Naive B cell (primary cell): Measurements from ENCODE around the gene FAM117A. TPM values are rescaled to one million over a fixed set of nuclear protein-coding genes. Genes with fewer than 3 reads are reported as not detected.

Experiments used
- ATAC-seq, 2 donors: fragments of 150-1000 bp; cut with Tn5 transposase; 2 replicates each; pipeline ENCODE4 v1.10.0; 2021; ENCODE audit warnings: low read depth in 2 of 2, mild to moderate bottlenecking in 2 of 2, moderate library complexity in 2 of 2
- DNase-seq: peaks from one replicate; pipeline ENCODE4 v3.0.0; 2022
- H3K27ac Mint-ChIP-seq, 6 donors: one replicate each; pipeline ENCODE4 v1.8.0; 2020 to 2022; ENCODE audit warnings: mild to moderate bottlenecking in 6 of 6, mixed read lengths in 6 of 6, moderate library complexity in 5 of 6, inconsistent platforms in 2 of 6
- H3K27me3 Mint-ChIP-seq, 3 donors: one replicate each; pipeline ENCODE4 v1.8.0; 2021 to 2022; ENCODE audit warnings: mixed read lengths in 3 of 3, mild to moderate bottlenecking in 1 of 3
- H3K36me3 Mint-ChIP-seq, 2 donors: one replicate each; pipeline ENCODE4 v1.8.0; 2020 to 2022; ENCODE audit warnings: mixed read lengths in 2 of 2, inconsistent platforms in 1 of 2, mild to moderate bottlenecking in 1 of 2
- H3K4me1 Mint-ChIP-seq, 3 donors: one replicate each; pipeline ENCODE4 v1.8.0; 2020 to 2022; ENCODE audit warnings: mixed read lengths in 3 of 3, inconsistent platforms in 1 of 3, mild to moderate bottlenecking in 1 of 3, moderate library complexity in 1 of 3
- H3K4me3 Mint-ChIP-seq, 8 donors: one replicate each; pipeline ENCODE4 v1.8.0; 2020 to 2022; ENCODE audit warnings: mild to moderate bottlenecking in 8 of 8, mixed read lengths in 8 of 8, moderate library complexity in 8 of 8, inconsistent platforms in 2 of 8
- H3K9me3 Mint-ChIP-seq, 7 donors: one replicate each; pipeline ENCODE4 v1.8.0; 2020 to 2022; ENCODE audit warnings: mixed read lengths in 7 of 7, mild to moderate bottlenecking in 5 of 7, inconsistent platforms in 2 of 7, moderate library complexity in 1 of 7
- polyA plus RNA-seq, 6 donors: library from polyadenylated mRNA; unstranded; fragments of 300-500 nt; fragmentation: Illumina TruSeq; gene quantifications; one replicate each; pipeline ENCODE4 v1.2.3, GENCODE V29; 2021; ENCODE audit warnings: low read depth in 6 of 6

Gene FAM117A
- polyA plus RNA-seq, 6 donors from 2014 or later, result 36.4 to 66.0 (median 54.3) TPM

- Mint-ChIP-seq H3K27me3 (no peaks in the 10 kb centered on the region), H3K36me3 (peaks cover 17 to 20% of the 10 kb centered on the region in 2 donors), H3K4me1 (peaks cover 31 to 40% (median 38%) of the 10 kb centered on the region in 3 donors), H3K9me3 (no peaks in the 10 kb centered on the region), H3K4me3 (peak within 1 kb of the TSS; percentile 93 to 97 (median 95)), H3K27ac (peak within 1 kb of the TSS; percentile 95 to 99 (median 98))
- DNase-seq (peak; percentile 97), ATAC-seq (peak; percentile 95)
Observed at GRCh38 chr17:49707608-49708514, 56.1 kb downstream of the FAM117A start, which contains the start of gene SLC35B1. Gene SLC35B1 (minus strand): TSS chr17:49707964. CDS start chr17:49707833, 131 bp downstream.

GRCh38 chr17:49707246-49707607 lies 56.7 kb downstream of the FAM117A start:
- Mint-ChIP-seq H3K27me3 (no peaks in the 10 kb centered on the region), H3K9me3 (no peaks in the 10 kb centered on the region), H3K36me3 (peaks cover 17 to 20% of the 10 kb centered on the region in 2 donors), H3K27ac (peak overlapping the region in 5 of 6 donors; percentile 95 to 99 (median 98)), H3K4me3 (peak overlapping the region; percentile 93 to 97 (median 95)), H3K4me1 (peaks cover 31 to 40% (median 38%) of the 10 kb centered on the region in 3 donors)
- ATAC-seq, result peak in 1 of 2 donors; percentile 18
- no peak for DNase-seq

- peaks cover 12 to 17% of the 10 kb centered on the region in 2 donors for H3K36me3 Mint-ChIP-seq
- peaks cover 28 to 40% (median 40%) of the 10 kb centered on the region in 3 donors for H3K4me1 Mint-ChIP-seq
- H3K27me3 Mint-ChIP-seq, result no peaks in the 10 kb centered on the region
- H3K27ac Mint-ChIP-seq, result peak overlapping the region in 3 of 6 donors; percentile 69 to 71 (median 70)
- DNase-seq (no peak), ATAC-seq (no peak)
- H3K9me3 Mint-ChIP-seq, result no peaks in the 10 kb centered on the region
- H3K4me3 Mint-ChIP-seq, result peak overlapping the region in 6 of 8 donors; percentile 9 to 96 (median 58)
Observed at GRCh38 chr17:49705254-49705653, 58.7 kb downstream of the FAM117A start.

- peaks cover 35 to 42% (median 37%) of the 10 kb centered on the region in 3 donors for H3K4me1 Mint-ChIP-seq
- DNase-seq, result no peak
- H3K9me3 Mint-ChIP-seq, result no peaks in the 10 kb centered on the region
- no peaks in the 10 kb centered on the region for H3K27me3 Mint-ChIP-seq
- no peak overlapping the region for H3K27ac Mint-ChIP-seq
- ATAC-seq, result no peak
- peaks cover 10 to 21% of the 10 kb centered on the region in 2 donors for H3K36me3 Mint-ChIP-seq
- H3K4me3 Mint-ChIP-seq, result peak overlapping the region in 1 of 8 donors; percentile 51
Observed at GRCh38 chr17:49703557-49704277, 60.2 kb downstream of the FAM117A start.

GRCh38 chr17:49700960-49701359 lies 63.0 kb downstream of the FAM117A start:
- Mint-ChIP-seq H3K27ac (peak overlapping the region in 1 of 6 donors; percentile 52), H3K4me3 (no peak overlapping the region), H3K27me3 (no peaks in the 10 kb centered on the region), H3K4me1 (peaks cover 19 to 24% (median 22%) of the 10 kb centered on the region in 3 donors), H3K9me3 (no peaks in the 10 kb centered on the region), H3K36me3 (peaks cover 10 to 21% of the 10 kb centered on the region in 2 donors)
- ATAC-seq (no peak), DNase-seq (no peak)

GRCh38 chr17:49699966-49700575 lies 63.9 kb downstream of the FAM117A start:
- Mint-ChIP-seq H3K4me1 (peaks cover 15 to 24% (median 20%) of the 10 kb centered on the region in 3 donors), H3K27me3 (no peaks in the 10 kb centered on the region), H3K9me3 (no peaks in the 10 kb centered on the region), H3K4me3 (no peak overlapping the region), H3K27ac (peak overlapping the region in 3 of 6 donors; percentile 2 to 83 (median 30)), H3K36me3 (peaks cover 4 to 12% of the 10 kb centered on the region in 2 donors)
- DNase-seq (no peak), ATAC-seq (no peak)

GRCh38 chr17:49698005-49698404 lies 65.9 kb downstream of the FAM117A start:
- no peaks in the 10 kb centered on the region for H3K9me3 Mint-ChIP-seq
- peaks cover 0 to 10% of the 10 kb centered on the region in 2 donors for H3K36me3 Mint-ChIP-seq
- peaks cover 18 to 28% (median 21%) of the 10 kb centered on the region in 3 donors for H3K4me1 Mint-ChIP-seq
- H3K4me3 Mint-ChIP-seq, result no peak overlapping the region
- H3K27me3 Mint-ChIP-seq, result no peaks in the 10 kb centered on the region
- no peak for DNase-seq
- no peak for ATAC-seq
- no peak overlapping the region for H3K27ac Mint-ChIP-seq

- peaks cover 0 to 10% of the 10 kb centered on the region in 2 donors for H3K36me3 Mint-ChIP-seq
- H3K4me1 Mint-ChIP-seq, result peaks cover 18 to 28% (median 21%) of the 10 kb centered on the region in 3 donors
- DNase-seq, result no peak
- ATAC-seq, result peak; percentile 56 to 67
- peak overlapping the region in 4 of 6 donors; percentile 64 to 72 (median 68) for H3K27ac Mint-ChIP-seq
- H3K27me3 Mint-ChIP-seq, result no peaks in the 10 kb centered on the region
- no peak overlapping the region for H3K4me3 Mint-ChIP-seq
- H3K9me3 Mint-ChIP-seq, result no peaks in the 10 kb centered on the region
Observed at GRCh38 chr17:49696233-49696761, 67.6 kb downstream of the FAM117A start.

GRCh38 chr17:49695698-49696232 lies 68.2 kb downstream of the FAM117A start:
- no peak for ATAC-seq

GRCh38 chr17:49694847-49695697 lies 68.9 kb downstream of the FAM117A start:
- no peaks in the 10 kb centered on the region for H3K9me3 Mint-ChIP-seq
- H3K4me1 Mint-ChIP-seq, result peaks cover 18 to 28% (median 18%) of the 10 kb centered on the region in 3 donors
- peaks cover 0 to 7% of the 10 kb centered on the region in 2 donors for H3K36me3 Mint-ChIP-seq
- ATAC-seq (peak; percentile 80 to 84), DNase-seq (peak; percentile 76)
- H3K27ac Mint-ChIP-seq, result peak overlapping the region in 1 of 6 donors; percentile 27
- no peak overlapping the region for H3K4me3 Mint-ChIP-seq
- H3K27me3 Mint-ChIP-seq, result no peaks in the 10 kb centered on the region

More at GRCh38 chr17:49695698-49696232, 68.2 kb downstream of the FAM117A start:
- Mint-ChIP-seq H3K9me3 (no peaks in the 10 kb centered on the region), H3K27ac (peak overlapping the region in 3 of 6 donors; percentile 24 to 64 (median 27)), H3K36me3 (peaks cover 0 to 10% of the 10 kb centered on the region in 2 donors), H3K4me1 (peaks cover 18 to 28% (median 21%) of the 10 kb centered on the region in 3 donors), H3K4me3 (no peak overlapping the region), H3K27me3 (no peaks in the 10 kb centered on the region)
- no peak for DNase-seq

- Mint-ChIP-seq H3K9me3 (no peaks in the 10 kb centered on the region), H3K4me1 (peaks cover 22 to 36% (median 24%) of the 10 kb centered on the region in 3 donors), H3K36me3 (no peaks in the 10 kb centered on the region), H3K27me3 (no peaks in the 10 kb centered on the region), H3K4me3 (no peak overlapping the region), H3K27ac (no peak overlapping the region)
- DNase-seq (no peak), ATAC-seq (no peak)
Observed at GRCh38 chr17:49692751-49693150, 71.2 kb downstream of the FAM117A start.
